HL-60/S4 treated with phorbol 12-myristate 13-acetate at 8.2 ng/mL for 4 days and 3 days (cell line): ENCODE data around the gene PIK3R4.

Experiments
- in situ Hi-C: fragments of 300-500 bp; cut with MboI; formaldehyde crosslinking; loops from 2 replicates; pipeline ENCODE4 v1.15.0; 2022; ENCODE audit warnings: low sequenced_read_pairs

PIK3R4 gene

DNA sequence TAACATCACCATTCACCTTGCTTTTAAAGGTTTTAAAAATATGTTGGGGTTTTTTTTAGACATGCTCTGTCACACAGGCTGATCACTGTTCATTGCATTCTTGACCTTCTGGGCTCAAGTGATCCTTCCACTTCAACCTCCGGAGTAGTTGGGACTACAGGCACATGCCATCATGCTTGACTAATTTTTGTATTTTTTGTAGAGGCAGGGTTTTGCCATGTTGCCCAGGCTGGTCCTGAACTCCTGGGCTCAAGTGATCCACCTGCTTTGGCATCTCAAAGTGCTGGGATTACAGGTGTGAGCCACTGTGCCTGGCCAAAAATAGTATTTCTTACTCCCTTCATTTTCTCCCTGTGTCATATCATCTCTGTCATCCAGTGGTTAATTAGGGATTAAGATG lies 101.4 kb downstream of the PIK3R4 start:
- in situ Hi-C loops, result no loop called here

DNA sequence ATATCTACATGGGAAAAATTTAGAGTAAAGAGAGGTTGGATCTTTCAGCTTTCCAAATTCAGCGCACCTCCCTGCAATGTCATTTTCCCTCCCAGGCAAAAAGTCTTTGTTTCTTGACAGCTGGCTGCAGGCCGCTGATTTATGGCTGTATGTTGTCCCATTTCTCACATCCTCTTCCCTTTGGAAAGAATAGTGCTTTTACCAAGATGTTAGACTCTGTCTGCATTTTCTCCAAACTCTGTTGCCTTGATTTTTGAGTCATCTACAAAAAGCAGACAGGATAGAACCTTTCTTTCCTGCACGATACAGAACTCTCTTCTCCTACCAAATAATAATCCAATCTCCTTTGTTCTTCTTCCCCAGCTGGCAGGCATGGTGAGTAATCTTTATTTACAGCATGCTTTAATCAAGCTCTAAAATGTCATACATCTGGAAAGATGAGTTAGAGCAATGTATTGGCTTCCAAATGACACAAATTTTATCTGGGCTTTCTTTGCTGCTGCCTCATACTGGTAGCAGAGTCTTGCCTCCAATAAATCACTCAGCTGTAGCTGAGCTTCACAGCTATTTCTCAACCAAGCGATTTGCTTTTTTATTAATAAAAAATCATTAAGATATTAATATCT lies 101.9 kb downstream of the PIK3R4 start:
- in situ Hi-C loops, result no loop called here

DNA sequence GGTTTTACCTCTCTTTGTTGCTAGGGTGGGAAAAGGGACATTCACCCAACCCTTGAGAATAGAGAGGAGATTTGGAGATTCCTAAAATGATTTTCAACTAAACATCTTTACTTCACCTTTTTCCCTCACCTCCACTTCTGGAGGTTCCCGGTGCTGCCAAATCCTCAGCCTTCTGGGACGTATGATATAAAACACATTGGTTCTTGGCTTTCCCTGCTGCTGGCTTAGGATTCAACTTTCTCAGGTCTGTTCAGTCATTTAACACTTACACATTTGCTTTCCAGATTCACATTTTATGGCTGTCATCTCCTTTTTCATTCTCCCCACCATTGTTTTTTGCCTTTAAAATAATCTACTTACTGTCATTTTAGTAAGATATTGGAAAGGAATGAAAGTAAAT lies 106.6 kb downstream of the PIK3R4 start:
- in situ Hi-C loops, result no loop called here

DNA sequence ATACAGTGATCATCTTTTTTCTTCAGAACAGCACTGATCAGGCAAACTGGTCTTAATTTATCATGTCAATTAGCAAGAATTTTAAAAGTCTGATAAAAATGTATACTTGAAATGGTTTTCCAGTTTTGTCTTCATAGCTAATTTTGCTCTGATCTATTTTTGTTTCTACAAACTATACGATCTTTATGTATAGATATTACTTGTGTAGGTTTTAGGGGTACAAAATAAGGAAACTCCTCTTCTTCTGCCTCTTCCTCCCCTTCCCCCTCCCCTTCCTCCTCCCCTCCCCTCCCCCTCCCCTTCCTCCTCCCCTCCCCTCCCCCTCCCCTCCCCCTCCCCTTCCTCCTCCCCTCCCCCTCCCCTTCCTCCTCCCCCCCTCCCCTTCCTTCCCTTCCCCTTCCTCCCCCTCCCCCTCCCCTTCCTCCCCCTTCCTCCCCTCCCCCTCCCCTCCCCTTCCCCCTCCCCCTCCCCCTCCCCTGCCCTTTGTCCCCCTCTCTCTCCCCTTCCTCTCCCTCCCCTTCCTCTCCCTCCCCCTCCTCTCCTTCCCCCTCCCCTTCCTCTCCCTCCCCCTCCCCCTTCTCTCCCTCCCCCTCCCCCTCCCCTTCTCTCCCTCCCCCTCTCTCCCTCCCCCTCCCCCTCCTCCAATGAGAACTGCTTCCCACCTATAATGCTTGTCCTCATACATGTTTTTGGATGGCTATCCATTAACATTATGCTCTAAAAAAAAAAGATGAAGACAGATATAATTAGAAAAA lies 110.0 kb downstream of the PIK3R4 start:
- in situ Hi-C loops, result no loop called here

DNA sequence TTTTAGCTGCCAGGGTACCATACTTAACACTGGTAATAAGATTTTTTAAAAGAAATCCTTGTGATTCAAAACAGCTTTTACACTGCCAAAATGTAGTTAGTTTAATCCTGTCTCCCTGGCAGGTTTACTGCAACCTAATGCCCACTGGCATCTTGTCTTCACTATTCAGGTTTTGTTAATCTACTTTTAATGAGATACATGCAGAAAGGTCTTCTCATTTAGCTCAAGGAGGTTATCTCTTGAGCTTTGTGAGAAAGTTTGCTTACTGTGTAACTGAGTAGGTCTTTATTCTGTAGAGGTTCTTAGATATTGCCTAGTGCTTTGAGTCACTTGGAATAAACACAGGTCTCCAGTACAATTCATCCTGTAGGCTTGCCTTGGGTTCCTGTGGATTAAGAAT lies 110.7 kb downstream of the PIK3R4 start:
- in situ Hi-C loops, result no loop called here

DNA sequence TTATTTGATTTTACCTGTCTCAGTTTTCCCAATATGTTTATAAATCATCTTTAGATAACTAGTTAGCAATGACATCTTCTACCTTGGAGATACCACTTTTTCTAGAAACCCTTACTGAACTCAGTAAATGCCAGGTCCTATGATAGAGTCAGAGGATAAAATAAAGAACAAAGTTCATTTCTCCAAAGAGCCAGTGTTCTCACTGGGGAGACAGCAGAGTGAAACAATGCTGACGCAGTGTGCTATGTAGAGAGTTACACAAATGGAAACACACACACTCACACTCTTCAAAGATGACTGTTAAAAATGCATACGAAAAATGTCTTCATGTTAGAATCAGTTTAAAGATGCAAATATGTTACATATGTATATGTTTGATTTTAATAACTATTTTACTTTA lies 111.3 kb downstream of the PIK3R4 start:
- in situ Hi-C loops, result no loop called here
